HEK293 (cell line): ENCODE data around the gene SPOCK3.

ENCODE experiments used
- CTCF ChIP-seq: fragments of 450-650 bp; formaldehyde crosslinking; IDR thresholded peaks from 2 replicates; pipeline ENCODE4 v1.5.1; 2016; ENCODE audit warnings: missing biosample characterization, missing genetic modification characterization
- SP7 ChIP-seq: fragments of 450-650 bp; formaldehyde crosslinking; IDR thresholded peaks from 2 replicates; pipeline ENCODE4 v1.5.1; 2016; ENCODE audit warnings: missing biosample characterization, missing genetic modification characterization
- YY1 ChIP-seq: fragments of 450-650 bp; formaldehyde crosslinking; IDR thresholded peaks from 2 replicates; pipeline ENCODE4 v1.5.1; 2018; ENCODE audit warnings: missing biosample characterization, missing genetic modification characterization
- ZBTB20 ChIP-seq: fragments of 450-650 bp; formaldehyde crosslinking; IDR thresholded peaks from 2 replicates; pipeline ENCODE4 v1.5.1; 2016; ENCODE audit warnings: missing biosample characterization, missing genetic modification characterization
- ZNF184 ChIP-seq: fragments of 450-650 bp; IDR thresholded peaks from 2 replicates; pipeline ENCODE4 v1.5.1; 2018; ENCODE audit warnings: missing biosample characterization, mild to moderate bottlenecking, missing genetic modification characterization
- ZNF350 ChIP-seq: fragments of 450-650 bp; formaldehyde crosslinking; IDR thresholded peaks from 2 replicates; pipeline ENCODE4 v1.5.0; 2017; ENCODE audit warnings: missing biosample characterization, mild to moderate bottlenecking, missing genetic modification characterization
- ZNF362 ChIP-seq: fragments of 450-650 bp; formaldehyde crosslinking; IDR thresholded peaks from 2 replicates; pipeline ENCODE4 v1.5.1; 2016; ENCODE audit warnings: missing biosample characterization, missing genetic modification characterization
- ZNF449 ChIP-seq: fragments of 450-650 bp; formaldehyde crosslinking; IDR thresholded peaks from 2 replicates; pipeline ENCODE4 v1.5.1; 2017; ENCODE audit warnings: missing biosample characterization, mild to moderate bottlenecking, missing genetic modification characterization, moderate library complexity
- ZNF621 ChIP-seq: fragments of 450-650 bp; formaldehyde crosslinking; IDR thresholded peaks from 2 replicates; pipeline ENCODE4 v1.5.1; 2017; ENCODE audit warnings: missing biosample characterization, missing genetic modification characterization
- ZSCAN4 ChIP-seq: fragments of 450-650 bp; formaldehyde crosslinking; IDR thresholded peaks from 2 replicates; pipeline ENCODE4 v1.5.1; 2017; ENCODE audit warnings: missing biosample characterization, missing genetic modification characterization
- TF ChIP-seq, protein P1 (sequence below): IDR thresholded peaks from 2 replicates; pipeline ENCODE4 v1.6.1; 2011; ENCODE audit warnings: mild to moderate bottlenecking, low read depth, low read length, borderline replicate concordance

DNA sequence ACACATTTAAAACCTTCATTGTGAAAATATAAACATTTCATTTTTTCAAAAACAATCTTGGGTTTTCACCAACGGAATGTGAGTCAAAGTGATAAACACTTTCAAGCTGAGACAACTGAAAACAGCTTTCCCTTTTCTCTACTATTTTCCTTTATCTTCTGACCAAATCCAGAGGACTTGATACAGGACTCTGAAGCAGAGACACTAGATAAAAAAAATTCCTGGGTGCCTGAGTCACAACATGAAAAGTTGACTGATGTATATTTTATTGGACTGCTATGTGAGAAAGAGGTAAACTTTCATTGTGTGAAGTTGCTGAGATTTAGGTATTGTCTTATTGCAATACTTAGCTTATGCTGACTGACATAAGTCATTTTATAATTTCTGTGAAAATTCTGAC is 411.2 kb downstream of the SPOCK3 start:
- TF ChIP-seq ZNF449 (tag by site-specific recombination) (no peak), CTCF (tag by site-specific recombination) (no peak), ZNF184 (tag by site-specific recombination) (no peak), ZSCAN4 (tag by site-specific recombination) (no peak), ZBTB20 (tag by site-specific recombination) (no peak), YY1 (tag by site-specific recombination) (no peak), SP7 (no peak), ZNF362 (tag by site-specific recombination) (no peak), ZNF621 (no peak), ZNF350 (tag by site-specific recombination) (no peak)
- TF ChIP-seq, protein P1, sequence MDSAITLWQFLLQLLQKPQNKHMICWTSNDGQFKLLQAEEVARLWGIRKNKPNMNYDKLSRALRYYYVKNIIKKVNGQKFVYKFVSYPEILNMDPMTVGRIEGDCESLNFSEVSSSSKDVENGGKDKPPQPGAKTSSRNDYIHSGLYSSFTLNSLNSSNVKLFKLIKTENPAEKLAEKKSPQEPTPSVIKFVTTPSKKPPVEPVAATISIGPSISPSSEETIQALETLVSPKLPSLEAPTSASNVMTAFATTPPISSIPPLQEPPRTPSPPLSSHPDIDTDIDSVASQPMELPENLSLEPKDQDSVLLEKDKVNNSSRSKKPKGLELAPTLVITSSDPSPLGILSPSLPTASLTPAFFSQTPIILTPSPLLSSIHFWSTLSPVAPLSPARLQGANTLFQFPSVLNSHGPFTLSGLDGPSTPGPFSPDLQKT, result no peak
